NCI-H345 treated with DMSO at 0.1 percent for 48 hours (cell line): ENCODE measurements around the gene RGS6.

Experiments used
- DNase-seq: peaks from one replicate; lab custom pipeline; 2025; ENCODE audit not compliant: unreplicated experiment; lab: John Stamatoyannopoulos, UW

RGS6 gene

DNA sequence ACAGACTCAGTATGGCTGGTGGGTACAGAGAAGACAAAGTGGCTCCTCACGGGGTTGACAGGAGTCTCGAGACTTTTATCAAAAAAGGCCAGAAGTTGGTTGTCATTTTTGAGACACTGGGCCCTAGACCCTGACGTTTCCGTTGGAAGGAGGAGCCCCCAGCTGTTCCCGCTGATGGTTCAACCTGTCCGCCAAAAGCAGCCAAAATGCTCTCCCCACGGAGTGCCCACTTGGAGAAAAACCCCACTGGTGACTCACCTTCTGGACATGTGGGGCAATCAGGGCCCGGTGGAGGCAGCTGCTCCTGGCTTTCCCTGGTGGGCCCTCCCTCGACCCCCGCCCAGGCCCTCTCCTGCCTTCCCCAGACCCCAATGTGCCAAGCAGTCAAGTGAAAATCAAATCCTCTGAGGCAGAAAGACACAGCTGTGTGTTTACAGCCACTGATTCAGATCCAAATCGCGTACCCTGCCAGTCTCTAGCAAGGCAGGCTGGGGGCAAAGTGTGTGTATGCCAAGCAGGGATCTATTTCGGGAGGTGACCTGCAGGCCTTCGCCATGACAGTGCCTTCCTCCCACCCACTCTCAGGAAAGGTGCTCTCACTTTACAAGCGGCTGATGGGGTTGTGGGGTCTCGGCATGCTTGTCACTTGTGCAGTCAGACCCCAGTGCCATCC, 614.3 kb downstream of the RGS6 start:
- no peak for DNase-seq

DNA sequence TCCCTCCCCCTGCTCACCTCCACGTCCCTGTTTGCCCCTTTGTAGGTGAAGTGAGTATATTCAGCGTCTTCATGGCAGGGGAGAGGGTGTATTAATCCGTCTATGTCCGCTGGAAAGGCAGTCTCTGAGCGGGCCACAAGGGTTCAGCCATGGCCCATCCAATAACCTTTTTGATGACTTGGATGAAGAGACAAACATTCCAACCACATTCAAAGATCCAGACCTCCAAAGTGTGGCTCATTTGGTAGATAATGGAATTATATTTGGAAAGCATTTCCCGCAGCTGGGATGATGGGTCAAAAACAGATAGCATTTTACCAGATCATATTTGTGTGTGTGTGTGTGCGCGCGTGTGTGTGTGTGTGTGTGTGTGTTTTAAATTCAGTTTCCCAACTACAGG, 615.8 kb downstream of the RGS6 start:
- DNase-seq, result no peak

DNA sequence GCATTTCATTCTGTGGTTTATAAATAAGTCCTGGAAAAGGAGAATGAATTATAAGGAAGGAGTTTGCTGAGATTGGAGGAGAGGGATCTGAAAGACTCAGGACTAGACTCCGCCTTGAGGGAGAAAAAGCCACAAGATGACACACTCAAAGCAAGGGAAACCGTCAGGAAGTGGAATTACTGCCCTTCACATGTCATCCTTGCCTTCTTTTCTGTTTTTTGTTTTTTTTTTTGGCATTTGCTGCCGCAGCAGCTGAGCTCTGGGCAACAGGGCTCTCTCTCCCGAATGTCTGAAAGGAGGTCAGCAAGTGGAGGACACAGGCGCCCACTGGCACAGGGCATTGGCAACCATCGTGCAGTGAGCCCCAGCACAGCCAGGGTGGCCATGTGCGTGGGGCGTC, 616.8 kb downstream of the RGS6 start:
- no peak for DNase-seq

DNA sequence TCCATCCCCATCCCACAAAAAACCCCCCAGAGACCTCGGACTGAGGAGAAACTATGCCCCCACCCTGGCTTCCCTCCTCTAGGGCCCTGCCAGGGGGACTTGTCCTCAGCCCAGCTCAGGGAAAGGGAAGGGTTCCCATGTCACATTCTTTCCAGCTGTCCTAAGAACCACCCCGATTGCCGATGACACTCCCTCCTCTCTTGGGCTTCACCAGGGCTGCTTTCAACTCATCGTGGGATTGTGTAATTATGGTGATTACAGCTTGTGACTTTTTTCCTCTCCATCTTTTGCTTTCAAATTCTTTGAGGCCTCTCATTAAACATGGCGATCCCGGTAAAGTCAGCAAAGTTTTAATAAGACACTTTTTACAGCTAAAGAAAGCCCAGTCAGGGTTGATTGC, 617.6 kb downstream of the RGS6 start:
- DNase-seq, result no peak

DNA sequence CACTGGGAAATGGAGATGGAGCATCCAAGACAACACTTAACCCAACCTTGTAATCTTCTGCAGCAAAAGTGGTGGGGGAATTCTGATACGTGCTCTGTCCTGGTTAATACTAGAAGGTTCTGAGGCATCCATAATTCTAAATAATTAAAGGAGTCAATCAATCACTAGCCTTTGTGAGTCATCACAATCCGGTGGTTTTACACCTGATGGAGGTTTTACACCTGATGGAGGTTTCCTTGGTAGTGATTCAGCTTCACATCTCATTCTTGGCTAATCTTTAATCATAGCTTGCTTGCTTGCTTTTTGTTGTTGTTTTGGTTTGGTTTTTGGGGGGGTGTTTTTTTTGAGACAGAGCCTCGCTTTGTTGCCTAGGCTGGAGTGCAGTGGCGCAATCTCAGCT, 618.3 kb downstream of the RGS6 start:
- DNase-seq, result no peak

DNA sequence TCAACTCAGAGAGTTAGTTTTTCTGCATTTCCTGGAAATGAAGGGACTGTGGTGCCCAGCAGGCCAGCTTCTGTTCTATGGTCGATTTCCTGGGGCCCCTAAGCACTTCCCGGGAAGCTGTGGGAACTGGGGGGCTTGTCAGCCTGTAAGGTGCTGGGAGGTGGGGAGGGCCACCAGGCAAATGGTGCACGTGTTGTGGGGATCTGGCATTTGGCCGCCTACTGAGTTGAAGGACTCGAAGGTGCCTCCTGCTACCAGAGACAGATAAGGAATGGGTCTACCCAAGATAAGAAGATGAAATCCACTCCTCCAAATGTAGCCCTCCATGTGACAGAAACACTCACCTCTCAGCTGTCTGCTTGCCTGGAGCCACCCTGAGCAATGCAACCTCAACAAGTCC, 620.0 kb downstream of the RGS6 start:
- DNase-seq, result no peak

DNA sequence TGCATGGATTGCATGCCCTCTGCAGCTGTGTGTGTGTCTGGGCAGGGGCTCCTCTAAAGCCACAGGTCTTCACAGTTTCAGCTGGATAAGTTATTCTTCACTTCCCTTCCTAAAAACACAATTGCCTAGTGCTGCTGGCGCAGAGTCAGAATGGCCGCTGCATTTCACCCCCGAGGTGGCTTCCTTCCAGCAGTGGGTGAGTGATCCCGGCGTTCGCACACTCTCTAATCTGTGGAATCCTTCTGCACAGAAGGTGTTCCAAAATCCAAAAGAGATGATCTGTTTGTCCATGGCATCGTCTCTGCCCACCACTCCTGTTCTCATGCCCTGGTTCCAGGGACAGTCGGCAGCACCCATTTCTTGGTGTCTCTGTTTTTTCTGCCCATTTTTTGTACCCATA, 620.9 kb downstream of the RGS6 start:
- DNase-seq, result no peak

DNA sequence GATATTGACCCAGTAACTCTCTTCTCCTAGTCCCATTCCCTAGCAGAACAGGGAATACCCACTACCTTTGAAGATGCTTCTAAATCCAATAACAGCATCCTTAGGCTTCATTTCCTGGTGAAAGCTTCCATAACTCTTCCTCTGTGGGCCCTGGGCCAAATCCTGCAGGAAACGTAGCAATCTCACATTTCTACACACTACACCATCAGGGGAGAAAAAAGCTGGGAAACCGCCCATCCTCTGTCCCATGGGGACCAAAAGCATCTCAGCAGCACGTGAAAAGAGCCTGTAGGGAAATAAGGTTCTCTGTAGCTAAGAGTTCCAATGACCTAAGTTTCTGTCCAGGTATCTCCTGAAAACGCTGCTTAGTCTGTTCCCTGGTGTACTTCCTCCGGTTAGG, 621.4 kb downstream of the RGS6 start:
- no peak for DNase-seq

DNA sequence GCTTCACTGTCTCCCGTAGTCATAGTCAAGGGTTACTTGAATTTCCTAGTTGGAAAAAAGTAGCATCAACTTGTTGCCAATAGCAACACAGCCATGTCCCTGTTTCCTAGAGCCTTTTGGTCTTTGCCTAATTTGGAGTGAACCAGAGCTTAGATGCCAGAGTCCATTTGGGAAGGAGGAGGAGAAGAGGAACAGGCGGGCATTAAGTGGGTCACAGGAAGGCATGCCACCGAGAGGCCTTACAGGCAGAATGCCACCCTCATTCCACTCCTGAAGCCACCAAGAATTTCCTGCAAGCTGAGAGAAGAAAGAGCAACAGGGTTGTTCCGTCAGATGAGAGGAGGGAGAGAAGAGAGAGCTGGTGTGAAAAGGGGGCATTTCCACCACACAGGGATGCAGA, 622.2 kb downstream of the RGS6 start:
- no peak for DNase-seq

DNA sequence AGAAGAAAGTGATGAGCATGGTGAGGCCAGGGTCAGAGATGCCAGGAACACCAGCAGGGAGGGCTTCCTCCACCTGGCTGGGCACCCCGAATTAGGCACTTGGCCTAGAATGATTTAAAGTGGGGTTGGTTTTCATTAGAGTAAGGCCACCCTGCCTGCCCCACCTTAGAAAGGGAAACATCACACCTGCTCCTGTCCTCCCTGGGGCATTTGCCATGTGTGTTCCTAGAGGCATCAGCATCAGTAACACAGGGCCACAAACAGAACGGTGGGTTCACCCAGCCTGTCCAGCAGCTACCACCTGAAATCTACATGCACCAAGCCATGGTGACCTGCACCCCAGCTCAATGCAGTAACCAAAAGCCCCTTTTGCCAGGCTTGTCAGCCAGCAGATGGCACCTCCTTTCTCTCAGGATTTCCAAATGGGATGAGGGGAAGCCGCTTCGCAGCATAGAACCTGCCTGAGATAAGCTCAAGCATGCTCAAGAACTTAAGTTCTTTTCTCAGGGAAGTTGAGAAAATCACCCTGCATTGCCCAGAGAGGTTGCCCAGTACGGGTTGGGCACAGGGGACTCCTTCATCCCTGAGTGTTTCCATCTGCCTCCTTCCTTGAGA, 622.9 kb downstream of the RGS6 start:
- no peak for DNase-seq

DNA sequence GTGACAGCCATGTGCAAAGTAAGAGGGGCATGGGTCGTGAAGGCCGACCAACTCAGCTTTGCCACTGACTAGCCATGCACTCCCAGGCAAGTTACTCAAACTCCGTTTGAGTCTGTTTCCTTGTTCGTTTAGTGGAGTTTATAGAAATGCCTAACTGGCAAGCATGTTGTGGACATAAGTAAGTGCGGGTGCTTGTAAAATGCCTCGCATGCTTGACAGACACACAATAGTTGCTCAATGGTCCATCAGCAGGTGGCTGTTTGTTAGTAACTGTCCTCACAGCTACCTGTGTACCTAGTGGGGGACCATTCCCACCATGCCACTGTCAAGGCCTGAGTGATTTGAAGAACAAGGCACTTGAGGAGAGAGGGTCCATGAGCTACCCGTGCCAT, 623.4 kb downstream of the RGS6 start:
- DNase-seq, result no peak

DNA sequence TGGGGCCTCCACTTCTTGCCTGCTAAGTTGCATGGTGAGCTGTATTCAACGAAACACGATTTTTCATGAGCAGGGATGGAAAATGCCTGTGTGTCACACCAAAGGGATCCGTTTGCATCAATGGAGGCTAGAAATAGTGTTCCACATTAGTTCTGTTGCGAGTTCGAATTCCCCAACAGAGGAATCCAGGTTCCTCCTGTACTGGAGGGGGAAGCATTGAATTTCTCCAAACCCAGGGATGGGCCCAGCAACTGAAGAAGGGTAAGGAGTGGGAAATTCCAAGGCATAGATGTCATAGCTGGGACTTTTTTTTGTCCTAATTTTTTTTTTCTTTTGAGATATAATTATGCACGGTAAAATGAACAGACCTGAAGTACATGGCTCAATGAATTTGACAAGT, 625.4 kb downstream of the RGS6 start:
- no peak for DNase-seq

DNA sequence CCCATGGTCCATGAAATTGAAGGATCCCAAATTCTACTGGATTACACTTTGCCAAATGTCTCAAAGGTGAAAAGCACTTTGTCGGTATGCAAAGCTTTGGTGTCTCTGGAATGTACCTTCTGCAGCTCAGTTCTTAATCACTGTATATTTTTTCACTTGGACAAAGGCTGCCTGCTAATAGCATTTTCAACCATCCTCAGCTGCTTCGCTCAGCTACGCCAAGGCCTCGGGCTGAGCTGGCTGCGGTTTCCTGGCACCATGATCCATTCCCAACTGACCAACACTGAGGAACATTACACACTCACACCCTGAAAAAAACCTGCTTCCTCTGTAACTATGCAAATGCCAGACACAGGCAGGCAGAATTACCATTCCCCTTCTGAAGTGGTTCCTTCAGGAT, 626.5 kb downstream of the RGS6 start:
- no peak for DNase-seq

DNA sequence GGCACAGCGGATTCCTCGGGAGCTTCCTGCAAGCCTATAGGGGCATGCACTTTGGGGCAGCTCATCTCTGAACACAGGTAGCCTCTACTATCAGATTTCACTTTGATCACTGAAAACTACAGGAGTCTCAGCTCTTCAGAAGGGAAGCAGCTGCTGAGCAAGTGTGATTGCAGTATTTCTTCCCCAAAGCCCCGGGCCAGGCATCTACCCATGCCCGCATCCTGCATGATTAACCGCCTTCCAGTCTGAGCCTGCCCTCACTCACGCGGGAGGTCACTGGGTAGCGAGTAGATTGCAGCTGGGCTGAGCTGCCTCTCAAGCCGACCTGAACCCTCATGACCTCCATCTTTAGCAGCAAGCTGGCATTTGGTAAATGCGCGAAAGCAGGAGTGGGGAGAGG, 627.0 kb downstream of the RGS6 start:
- no peak for DNase-seq

DNA sequence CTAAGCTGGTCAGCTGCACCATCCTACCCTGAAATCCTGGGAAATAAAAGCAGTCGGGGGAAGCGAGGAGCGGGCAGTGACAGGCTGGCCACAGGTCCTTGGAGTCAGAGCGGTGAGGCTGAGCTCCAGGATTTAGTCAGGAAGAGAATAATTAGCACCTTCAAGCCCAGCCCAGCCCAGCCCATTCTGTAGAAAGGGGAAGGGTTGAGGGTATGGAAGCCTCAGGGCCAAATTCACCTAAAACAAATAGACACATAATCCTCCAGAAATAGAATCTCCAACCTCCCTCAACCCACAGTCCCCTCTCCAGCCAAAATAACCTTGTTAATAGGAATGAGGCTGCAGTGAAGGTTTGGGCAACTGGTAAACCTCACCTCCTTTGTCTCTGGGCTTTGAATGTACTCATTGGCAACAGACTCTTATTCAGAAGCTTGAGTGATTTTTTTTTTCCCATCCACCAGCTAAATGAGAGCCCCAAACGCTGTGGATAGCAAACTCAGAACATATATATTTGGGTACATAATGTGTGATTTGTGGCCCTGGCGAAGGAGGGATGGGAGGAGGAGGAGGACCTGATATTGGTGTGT, 627.5 kb downstream of the RGS6 start:
- no peak for DNase-seq

DNA sequence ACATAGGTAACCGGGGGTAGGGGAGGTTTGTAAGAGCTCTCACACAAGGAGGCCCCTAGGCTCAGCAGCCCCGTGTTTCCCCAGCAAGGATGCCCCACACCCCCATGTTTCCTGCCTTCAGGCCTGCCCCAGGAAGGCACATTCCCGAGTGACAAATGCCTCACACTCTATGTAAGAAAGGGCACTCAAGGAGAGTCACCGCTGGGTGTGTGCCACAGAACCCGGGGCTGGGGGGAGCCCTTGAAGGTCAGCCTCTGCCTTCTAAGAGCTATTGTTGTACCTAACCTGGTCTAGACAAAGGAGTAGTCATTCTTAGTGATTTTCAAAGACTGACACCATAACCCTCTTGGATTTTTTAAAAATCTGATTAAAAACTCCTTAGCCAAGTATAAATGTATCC, 628.1 kb downstream of the RGS6 start:
- DNase-seq, result no peak

DNA sequence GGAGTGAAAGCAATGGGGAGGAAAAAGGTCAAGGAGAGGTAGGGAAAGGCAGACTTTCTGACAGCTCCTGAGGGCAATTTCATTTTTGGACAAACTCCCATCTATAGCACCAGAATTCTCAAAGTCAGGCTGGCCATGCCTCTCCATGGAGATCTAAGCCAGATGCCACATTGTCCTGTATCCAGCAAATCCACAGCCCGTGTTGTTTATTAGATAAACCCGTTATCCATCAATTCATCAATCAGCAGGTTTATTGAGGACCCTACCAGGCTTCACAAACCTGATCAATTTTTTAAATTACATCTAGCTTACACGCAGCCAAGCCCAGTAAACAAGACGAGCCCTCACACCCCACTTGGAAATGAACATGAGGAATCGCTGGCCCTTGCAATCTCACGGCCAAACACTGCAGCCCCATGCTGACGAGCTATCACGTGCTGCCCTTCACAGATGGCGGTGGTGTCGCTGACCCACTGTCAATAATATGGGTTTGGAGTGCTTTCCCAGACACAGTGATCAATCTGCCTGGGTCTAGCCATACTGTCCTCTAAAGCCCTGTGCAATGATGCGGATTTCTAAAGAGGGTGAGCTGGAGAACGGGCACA, 628.8 kb downstream of the RGS6 start:
- no peak for DNase-seq

DNA sequence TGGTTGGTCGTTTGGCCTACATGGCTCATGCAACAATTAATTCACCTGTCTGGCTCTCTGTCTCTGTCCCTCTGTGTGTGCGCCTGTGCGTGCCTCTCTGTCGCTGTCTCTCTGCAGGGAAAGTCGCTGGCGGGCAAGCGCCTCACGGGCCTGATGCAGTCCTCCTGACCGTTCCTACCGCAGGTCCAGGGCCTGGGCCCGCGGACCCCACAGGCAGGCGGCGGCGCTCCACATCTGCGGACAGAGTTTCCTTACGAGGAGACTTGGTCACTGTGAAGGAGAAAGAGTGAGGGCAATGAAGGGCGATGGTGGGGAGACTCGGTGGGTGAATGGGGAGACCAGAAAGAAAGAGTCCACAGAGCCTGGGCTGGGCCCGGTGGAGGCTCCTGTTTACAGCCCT, 630.1 kb downstream of the RGS6 start:
- DNase-seq, result no peak

DNA sequence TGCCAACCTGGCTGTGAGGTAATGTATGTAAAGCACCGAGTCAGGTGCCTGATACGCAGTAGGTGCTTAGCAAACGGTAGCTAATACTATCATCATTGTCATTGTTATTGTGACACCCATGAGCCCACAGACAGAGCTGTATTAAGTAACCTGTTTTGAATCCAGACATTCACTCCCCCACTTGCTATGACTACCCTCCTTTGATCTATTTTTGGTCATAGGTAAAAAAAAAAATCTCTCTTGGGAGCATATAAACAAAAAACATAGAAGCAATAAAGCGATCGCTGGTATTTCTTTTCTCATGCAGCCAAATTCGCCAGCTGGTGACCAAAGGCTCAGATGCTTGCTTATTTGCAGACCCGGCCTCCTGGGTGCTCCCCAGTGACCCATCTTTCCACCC, 631.4 kb downstream of the RGS6 start:
- no peak for DNase-seq

DNA sequence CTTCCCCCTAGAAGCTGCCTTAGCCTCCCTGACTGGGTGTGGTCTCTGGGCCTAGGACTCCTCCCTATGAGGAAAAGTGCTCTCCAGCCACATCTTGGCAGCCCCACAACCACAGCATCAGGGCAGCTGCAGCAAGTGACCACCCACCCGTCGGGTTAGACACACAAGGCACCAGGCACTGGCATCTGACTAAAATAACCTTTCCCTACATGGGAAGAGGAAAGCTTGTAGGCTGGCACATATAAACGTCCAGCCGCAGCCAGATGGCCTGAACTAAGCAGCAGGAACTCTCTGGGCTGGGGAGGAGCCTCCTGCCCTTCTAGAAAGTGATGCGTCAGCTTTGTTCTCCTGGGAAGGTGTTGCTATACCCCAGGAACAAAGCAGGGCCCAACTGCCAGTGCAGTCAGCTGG, 632.9 kb downstream of the RGS6 start:
- no peak for DNase-seq

DNA sequence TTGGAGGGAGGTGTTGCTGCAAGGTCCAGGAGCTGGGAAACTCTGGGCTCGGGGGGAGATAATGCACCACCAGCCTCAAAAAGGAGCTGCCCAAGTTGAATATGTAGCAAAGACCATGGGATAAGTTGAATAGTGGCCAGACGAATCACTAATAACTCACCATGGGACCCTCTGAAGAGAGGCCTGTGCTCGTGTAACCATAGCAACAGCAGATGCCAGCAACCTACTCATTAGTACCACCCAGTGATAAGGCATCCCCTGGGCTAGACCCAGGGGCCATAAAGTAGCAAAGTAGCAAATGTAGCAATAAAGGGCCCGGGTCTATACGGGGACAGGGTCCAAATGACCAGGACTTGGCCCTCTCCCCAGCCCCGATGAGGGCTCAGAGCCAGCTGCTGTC, 633.7 kb downstream of the RGS6 start:
- DNase-seq, result no peak

DNA sequence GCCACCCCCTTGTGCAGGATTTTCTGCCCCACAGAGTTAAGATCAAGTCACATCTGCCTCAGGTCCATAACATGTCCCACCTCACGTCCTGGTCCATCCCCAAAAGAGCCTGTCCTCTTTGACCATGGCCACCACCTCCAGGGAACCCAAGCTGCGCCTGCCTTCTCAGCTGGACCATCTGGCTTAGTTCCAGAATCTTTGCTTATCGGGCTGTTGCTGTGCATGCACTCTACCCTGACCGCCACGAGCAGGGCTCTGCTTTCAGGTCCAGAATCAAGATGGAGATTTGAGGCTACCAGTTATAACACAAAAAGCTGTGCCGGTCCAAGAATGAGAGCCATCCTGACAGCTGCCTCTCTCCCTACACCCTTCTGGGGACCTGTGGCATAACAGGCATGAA, 635.0 kb downstream of the RGS6 start:
- DNase-seq, result no peak
